Uterus (tissue), 2 donors: ENCODE data around the gene STRAP.

Source experiments
- CTCF ChIP-seq, 4 experiments: fragments of 200-600 bp in 2 of 4; fragments of 450-650 bp in 2 of 4; sonication (generic) in 2 of 4; IDR thresholded peaks; one replicate each; pipeline ENCODE4 v1.5.1; 2016 to 2019; ENCODE audit warnings: antibody characterized with exemption in 4 of 4, mild to moderate bottlenecking in 2 of 4, moderate library complexity in 1 of 4
- POLR2A ChIP-seq, 2 donors: fragments of 450-650 bp; IDR thresholded peaks; one replicate each; pipeline ENCODE4 v1.6.1; 2016; ENCODE audit warnings: antibody characterized with exemption in 2 of 2, mild to moderate bottlenecking in 1 of 2, moderate library complexity in 1 of 2

GRCh38 chr12:15875863-15876262, 6.3 kb upstream of the STRAP start:
- no peak for TF ChIP-seq CTCF (IDR thresholded peaks at IDR 0.05)
- TF ChIP-seq POLR2A (IDR thresholded peaks at IDR 0.05) = no peak
